Calu3 (cell line): ENCODE data around the gene SLC39A2. TPM values are rescaled to one million over a fixed set of nuclear protein-coding genes. Genes with fewer than 3 reads are reported as not detected.

Experiments used
- BruUV-seq: library from RNA; stranded (reverse); fragments of 400-500 nt; replicated peaks from 2 replicates; lab custom pipeline; 2021; lab: Mats Ljungman, UMichigan
- CTCF ChIA-PET: fragments of 300-600 bp; sonication (Branson Sonifier 250); formaldehyde crosslinking; loops from one replicate; lab custom pipeline; 2022; ENCODE audit warnings: antibody characterized with exemption; lab: Charles Lee
- DNase-seq: peaks from one replicate; pipeline ENCODE4 v3.0.0; 2022
- H3K27ac Mint-ChIP-seq: one replicate; pipeline ENCODE4 v1.8.0; 2022; ENCODE audit warnings: mixed read lengths; ENCODE audit not compliant: unreplicated experiment
- H3K27me3 Mint-ChIP-seq: one replicate; pipeline ENCODE4 v1.8.0; 2022; ENCODE audit warnings: mixed read lengths; ENCODE audit not compliant: unreplicated experiment
- H3K36me3 Mint-ChIP-seq: one replicate; pipeline ENCODE4 v1.8.0; 2022; ENCODE audit warnings: mild to moderate bottlenecking, moderate library complexity, mixed read lengths; ENCODE audit not compliant: insufficient read depth, unreplicated experiment
- H3K4me1 Mint-ChIP-seq: one replicate; pipeline ENCODE4 v1.8.0; 2022; ENCODE audit warnings: mild to moderate bottlenecking, low read depth, mixed read lengths; ENCODE audit not compliant: unreplicated experiment
- H3K4me3 Mint-ChIP-seq: one replicate; pipeline ENCODE4 v1.8.0; 2022; ENCODE audit warnings: mild to moderate bottlenecking, low read depth, moderate library complexity, mixed read lengths; ENCODE audit not compliant: unreplicated experiment
- H3K9me3 Mint-ChIP-seq: one replicate; pipeline ENCODE4 v1.8.0; 2022; ENCODE audit warnings: low read depth, mixed read lengths; ENCODE audit not compliant: unreplicated experiment
- intact Hi-C: fragments of 100-400 bp; cut with micrococcal nuclease; formaldehyde crosslinking; loops from one replicate; pipeline ENCODE4 v1.10.0; 2022; ENCODE audit not compliant: unreplicated experiment
- total RNA-seq: library from RNA; stranded (reverse); gene quantifications from 2 replicates; pipeline ENCODE4 v1.2.3, GENCODE V29; 2022
- TF ChIP-seq, protein P1 (sequence below): fragments of 200-600 bp; IDR thresholded peaks from one replicate; pipeline ENCODE4 v1.8.0; 2022; ENCODE audit warnings: antibody characterized with exemption; ENCODE audit not compliant: unreplicated experiment

The SLC39A2 gene
- total RNA-seq, 1 experiment from 2014 or later: not detected

DNA sequence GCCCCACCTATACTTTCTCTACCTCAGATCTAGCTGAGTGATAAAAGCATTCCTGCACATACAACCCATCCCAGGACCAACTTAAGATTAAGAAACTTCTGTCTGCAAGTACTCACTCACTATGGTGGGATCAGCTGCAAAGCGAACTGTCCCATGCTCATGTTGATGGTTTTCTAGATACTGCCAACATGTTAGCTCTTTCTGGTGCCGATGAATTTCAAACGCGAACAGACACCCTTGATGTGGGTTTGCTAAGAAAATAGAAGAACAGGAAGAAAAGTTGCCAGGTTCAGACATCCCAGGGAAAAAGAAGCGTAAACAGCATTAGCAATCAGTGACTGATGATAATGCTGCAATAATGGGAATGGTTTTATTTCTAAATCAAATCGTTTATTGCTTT lies 1.5 kb upstream of the SLC39A2 start:
- intact Hi-C loops: no loop called here
- no peaks in the 10 kb centered on the region for H3K27me3 Mint-ChIP-seq
- H3K4me3 Mint-ChIP-seq: no peak overlapping the region
- H3K36me3 Mint-ChIP-seq: peaks cover 9% of the 10 kb centered on the region
- DNase-seq: no peak
- H3K9me3 Mint-ChIP-seq: no peaks in the 10 kb centered on the region
- TF ChIP-seq, protein P1, sequence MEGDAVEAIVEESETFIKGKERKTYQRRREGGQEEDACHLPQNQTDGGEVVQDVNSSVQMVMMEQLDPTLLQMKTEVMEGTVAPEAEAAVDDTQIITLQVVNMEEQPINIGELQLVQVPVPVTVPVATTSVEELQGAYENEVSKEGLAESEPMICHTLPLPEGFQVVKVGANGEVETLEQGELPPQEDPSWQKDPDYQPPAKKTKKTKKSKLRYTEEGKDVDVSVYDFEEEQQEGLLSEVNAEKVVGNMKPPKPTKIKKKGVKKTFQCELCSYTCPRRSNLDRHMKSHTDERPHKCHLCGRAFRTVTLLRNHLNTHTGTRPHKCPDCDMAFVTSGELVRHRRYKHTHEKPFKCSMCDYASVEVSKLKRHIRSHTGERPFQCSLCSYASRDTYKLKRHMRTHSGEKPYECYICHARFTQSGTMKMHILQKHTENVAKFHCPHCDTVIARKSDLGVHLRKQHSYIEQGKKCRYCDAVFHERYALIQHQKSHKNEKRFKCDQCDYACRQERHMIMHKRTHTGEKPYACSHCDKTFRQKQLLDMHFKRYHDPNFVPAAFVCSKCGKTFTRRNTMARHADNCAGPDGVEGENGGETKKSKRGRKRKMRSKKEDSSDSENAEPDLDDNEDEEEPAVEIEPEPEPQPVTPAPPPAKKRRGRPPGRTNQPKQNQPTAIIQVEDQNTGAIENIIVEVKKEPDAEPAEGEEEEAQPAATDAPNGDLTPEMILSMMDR: no peak
- peaks cover 32% of the 10 kb centered on the region for H3K4me1 Mint-ChIP-seq
- BruUV-seq: no TSS peak
- CTCF ChIA-PET: interaction anchor here (0.6 to 3.3 kb wide), 5 partner anchors 8 to 542 kb away, joined by 3 to 15 read pairs (median 7); partner anchors contain the start of gene APEX1
- no peak overlapping the region for H3K27ac Mint-ChIP-seq

DNA sequence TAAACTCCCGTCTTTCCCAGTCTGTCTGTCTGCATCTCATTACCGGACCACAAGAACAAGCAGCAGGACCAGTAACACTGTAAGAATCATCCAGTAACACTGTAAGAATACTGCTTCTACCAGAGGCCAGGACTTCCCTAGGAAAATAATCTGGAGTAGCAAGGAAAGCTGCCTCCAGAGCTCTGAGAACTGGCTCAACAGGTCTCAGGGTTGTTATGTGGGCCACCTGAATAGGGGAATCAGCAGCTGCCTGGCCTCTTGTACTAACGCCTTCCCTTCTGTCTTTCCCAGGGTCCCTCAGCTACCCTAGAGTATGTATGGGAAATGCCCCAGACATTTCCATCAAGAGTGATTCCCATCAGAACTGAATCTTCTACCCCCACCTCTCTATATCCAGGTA lies 954 bp upstream of the SLC39A2 start:
- Mint-ChIP-seq H3K9me3 (no peaks in the 10 kb centered on the region), H3K4me3 (no peak overlapping the region), H3K36me3 (peaks cover 9% of the 10 kb centered on the region), H3K4me1 (peaks cover 32% of the 10 kb centered on the region), H3K27ac (peak overlapping the region; percentile 37), H3K27me3 (no peaks in the 10 kb centered on the region)
- TF ChIP-seq, protein P1: no peak
- intact Hi-C loops: no loop called here
- CTCF ChIA-PET: interaction anchor here (2.1 to 3.3 kb wide), 2 partner anchors 17 to 27 kb away, joined by 13 to 15 read pairs; no protein-coding TSS in a partner anchor
- DNase-seq: peak; percentile 32
- BruUV-seq: no TSS peak

DNA sequence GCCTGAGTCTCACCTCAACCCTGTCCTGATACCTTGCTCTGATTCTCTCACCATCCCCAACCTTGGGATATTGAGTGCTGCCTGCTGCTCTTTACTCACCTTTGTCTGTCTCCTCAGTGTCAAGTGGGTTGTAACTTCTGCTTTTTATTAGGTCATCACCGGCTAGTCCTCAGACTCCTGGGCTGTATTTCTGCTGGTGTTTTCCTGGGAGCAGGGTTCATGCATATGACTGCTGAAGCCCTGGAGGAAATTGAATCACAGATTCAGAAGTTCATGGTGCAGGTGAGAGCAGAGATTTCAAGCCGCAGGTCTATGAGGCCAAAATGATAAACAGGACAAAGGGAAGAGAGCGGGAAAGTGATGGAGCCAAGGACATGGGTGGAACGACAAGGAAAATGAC lies 498 bp downstream of the SLC39A2 start:
- H3K4me1 Mint-ChIP-seq: peaks cover 32% of the 10 kb centered on the region
- no peak for DNase-seq
- intact Hi-C loops: no loop called here
- H3K4me3 Mint-ChIP-seq: no peak overlapping the region
- H3K9me3 Mint-ChIP-seq: no peaks in the 10 kb centered on the region
- no TSS peak for BruUV-seq
- CTCF ChIA-PET: interaction anchor here (0.5 to 3.3 kb wide), 4 partner anchors 15 to 390 kb away, joined by 3 to 15 read pairs (median 8); no protein-coding TSS in a partner anchor
- H3K36me3 Mint-ChIP-seq: peaks cover 9% of the 10 kb centered on the region
- no peak overlapping the region for H3K27ac Mint-ChIP-seq
- H3K27me3 Mint-ChIP-seq: no peaks in the 10 kb centered on the region
- TF ChIP-seq, protein P1: no peak

DNA sequence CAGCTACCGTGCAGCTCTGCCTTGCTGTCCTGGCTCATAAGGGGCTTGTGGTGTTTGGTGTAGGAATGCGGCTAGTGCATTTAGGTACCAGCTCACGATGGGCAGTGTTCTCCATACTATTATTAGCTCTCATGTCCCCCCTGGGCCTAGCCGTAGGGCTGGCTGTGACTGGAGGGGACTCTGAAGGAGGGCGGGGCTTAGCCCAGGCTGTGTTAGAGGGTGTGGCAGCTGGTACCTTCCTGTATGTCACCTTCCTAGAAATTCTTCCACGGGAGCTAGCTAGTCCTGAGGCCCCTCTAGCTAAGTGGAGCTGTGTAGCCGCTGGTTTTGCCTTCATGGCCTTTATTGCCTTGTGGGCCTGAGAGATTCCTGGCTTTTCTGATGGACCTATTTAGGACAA lies 2.1 kb downstream of the SLC39A2 start:
- peaks cover 4% of the 10 kb centered on the region for H3K36me3 Mint-ChIP-seq
- no TSS peak for BruUV-seq
- no peak overlapping the region for H3K27ac Mint-ChIP-seq
- intact Hi-C loops: no loop called here
- no peaks in the 10 kb centered on the region for H3K27me3 Mint-ChIP-seq
- CTCF ChIA-PET: no interaction called here
- no peak overlapping the region for H3K4me3 Mint-ChIP-seq
- H3K4me1 Mint-ChIP-seq: peaks cover 25% of the 10 kb centered on the region
- DNase-seq: no peak
- no peaks in the 10 kb centered on the region for H3K9me3 Mint-ChIP-seq
- TF ChIP-seq, protein P1: no peak
